Astrocyte of the cerebellum (primary cell): ENCODE results near the gene LITAFD.

Source experiments
- DNase-seq: peaks from one replicate; pipeline ENCODE4 v3.0.0-alpha.2; 2011; ENCODE audit warnings: low read depth
- H3K4me3 ChIP-seq: 2 replicates; pipeline ENCODE4 v1.5.1; 2011; ENCODE audit warnings: mild to moderate bottlenecking, low read depth, low read length, moderate library complexity
- in situ Hi-C: cut with HindIII; loops from 2 replicates; pipeline ENCODE4 v1.10.0; 2017; ENCODE audit warnings: low sequenced_read_pairs
- TF ChIP-seq, protein P1 (sequence below): IDR thresholded peaks from 2 replicates; pipeline ENCODE4 v1.5.1; 2012; ENCODE audit warnings: low read length, low read depth, moderate library complexity, mild to moderate bottlenecking; ENCODE audit errors: missing control alignments

Gene LITAFD

GRCh38 chr16:8877894-8878522 lies 4.1 kb upstream of the LITAFD start:
- no peak for DNase-seq
- H3K4me3 ChIP-seq = no peak overlapping the region
- TF ChIP-seq, protein P1, sequence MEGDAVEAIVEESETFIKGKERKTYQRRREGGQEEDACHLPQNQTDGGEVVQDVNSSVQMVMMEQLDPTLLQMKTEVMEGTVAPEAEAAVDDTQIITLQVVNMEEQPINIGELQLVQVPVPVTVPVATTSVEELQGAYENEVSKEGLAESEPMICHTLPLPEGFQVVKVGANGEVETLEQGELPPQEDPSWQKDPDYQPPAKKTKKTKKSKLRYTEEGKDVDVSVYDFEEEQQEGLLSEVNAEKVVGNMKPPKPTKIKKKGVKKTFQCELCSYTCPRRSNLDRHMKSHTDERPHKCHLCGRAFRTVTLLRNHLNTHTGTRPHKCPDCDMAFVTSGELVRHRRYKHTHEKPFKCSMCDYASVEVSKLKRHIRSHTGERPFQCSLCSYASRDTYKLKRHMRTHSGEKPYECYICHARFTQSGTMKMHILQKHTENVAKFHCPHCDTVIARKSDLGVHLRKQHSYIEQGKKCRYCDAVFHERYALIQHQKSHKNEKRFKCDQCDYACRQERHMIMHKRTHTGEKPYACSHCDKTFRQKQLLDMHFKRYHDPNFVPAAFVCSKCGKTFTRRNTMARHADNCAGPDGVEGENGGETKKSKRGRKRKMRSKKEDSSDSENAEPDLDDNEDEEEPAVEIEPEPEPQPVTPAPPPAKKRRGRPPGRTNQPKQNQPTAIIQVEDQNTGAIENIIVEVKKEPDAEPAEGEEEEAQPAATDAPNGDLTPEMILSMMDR = no peak
- in situ Hi-C loops = no loop called here

GRCh38 chr16:8878523-8878911 lies 3.6 kb upstream of the LITAFD start:
- DNase-seq = no peak

GRCh38 chr16:8880839-8881510 lies 1.2 kb upstream of the LITAFD start:
- no peak for DNase-seq
- no peak overlapping the region for H3K4me3 ChIP-seq
- TF ChIP-seq, protein P1 = no peak
- in situ Hi-C loops = no loop called here

More at GRCh38 chr16:8878523-8878911, 3.6 kb upstream of the LITAFD start:
- no peak overlapping the region for H3K4me3 ChIP-seq
- in situ Hi-C loops = no loop called here
- TF ChIP-seq, protein P1 = no peak

GRCh38 chr16:8882725-8883377 lies 700 bp downstream of the LITAFD start:
- no peak for DNase-seq
- TF ChIP-seq, protein P1 = no peak
- in situ Hi-C loops = no loop called here
- no peak overlapping the region for H3K4me3 ChIP-seq

- TF ChIP-seq, protein P1 = no peak
- no peak overlapping the region for H3K4me3 ChIP-seq
- in situ Hi-C loops = no loop called here
- no peak for DNase-seq
Measured at GRCh38 chr16:8885674-8886592, 3.8 kb downstream of the LITAFD start.
